ENCODE results near the gene STKLD1.

DNA sequence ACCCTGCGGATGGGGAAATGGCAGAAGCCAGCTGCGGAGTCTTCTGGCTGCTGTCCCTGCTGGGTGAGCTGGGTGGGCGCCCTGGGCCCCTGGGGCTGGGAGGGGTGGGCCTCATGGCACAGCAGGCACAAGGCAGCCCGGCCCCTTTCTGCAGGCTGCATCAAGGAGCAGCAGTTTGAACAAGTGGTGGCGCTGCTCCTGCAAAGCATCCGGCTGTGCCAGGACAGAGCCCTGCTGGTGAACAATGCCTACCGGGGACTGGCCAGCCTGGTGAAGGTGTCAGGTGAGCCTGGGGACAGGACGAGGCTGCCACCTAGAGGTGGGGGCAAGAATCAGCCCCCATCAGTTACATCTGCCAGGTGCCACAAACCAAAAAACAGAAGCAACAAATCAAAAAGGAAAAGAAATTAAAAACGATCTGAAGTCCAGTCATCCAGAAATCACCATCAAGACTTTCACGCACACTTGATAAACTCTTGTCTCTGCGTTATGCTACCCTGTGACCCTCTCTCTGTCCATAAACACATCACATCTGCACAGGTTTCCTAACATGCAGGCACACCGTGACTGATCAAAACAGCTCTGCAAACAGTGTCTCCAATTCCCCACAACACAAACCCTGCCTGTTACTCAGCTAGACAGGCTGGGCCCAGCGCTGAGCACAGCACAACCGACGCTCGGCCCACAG is 27.7 kb downstream of the STKLD1 start:
- TF ChIP-seq, protein P1, sequence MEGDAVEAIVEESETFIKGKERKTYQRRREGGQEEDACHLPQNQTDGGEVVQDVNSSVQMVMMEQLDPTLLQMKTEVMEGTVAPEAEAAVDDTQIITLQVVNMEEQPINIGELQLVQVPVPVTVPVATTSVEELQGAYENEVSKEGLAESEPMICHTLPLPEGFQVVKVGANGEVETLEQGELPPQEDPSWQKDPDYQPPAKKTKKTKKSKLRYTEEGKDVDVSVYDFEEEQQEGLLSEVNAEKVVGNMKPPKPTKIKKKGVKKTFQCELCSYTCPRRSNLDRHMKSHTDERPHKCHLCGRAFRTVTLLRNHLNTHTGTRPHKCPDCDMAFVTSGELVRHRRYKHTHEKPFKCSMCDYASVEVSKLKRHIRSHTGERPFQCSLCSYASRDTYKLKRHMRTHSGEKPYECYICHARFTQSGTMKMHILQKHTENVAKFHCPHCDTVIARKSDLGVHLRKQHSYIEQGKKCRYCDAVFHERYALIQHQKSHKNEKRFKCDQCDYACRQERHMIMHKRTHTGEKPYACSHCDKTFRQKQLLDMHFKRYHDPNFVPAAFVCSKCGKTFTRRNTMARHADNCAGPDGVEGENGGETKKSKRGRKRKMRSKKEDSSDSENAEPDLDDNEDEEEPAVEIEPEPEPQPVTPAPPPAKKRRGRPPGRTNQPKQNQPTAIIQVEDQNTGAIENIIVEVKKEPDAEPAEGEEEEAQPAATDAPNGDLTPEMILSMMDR (IDR thresholded peaks at IDR 0.05) = no peak
- no peak for TF ChIP-seq POLR2A (IDR thresholded peaks at IDR 0.05)

Data from lower leg skin (tissue), 3 donors.